ENCODE results near the gene NCOA3. TPM values are rescaled to one million over a fixed set of nuclear protein-coding genes. Genes with fewer than 3 reads are reported as not detected.
A peak's percentile ranks its signal among the peaks of the same experiment; 100 is the strongest.

NCOA3 gene
- total RNA-seq, 1 experiment from 2014 or later, result 25.9 TPM

- H3K4me2 ChIP-seq (ENCODE audit: low read length), result no peak overlapping the region
- DNase-seq (ENCODE audit: low read depth, low spot score) (no peak), ATAC-seq (no peak)
- H3K79me2 ChIP-seq (ENCODE audit: insufficient read depth, low read length), result peaks cover 20% of the 10 kb centered on the region
- H3K9me2 ChIP-seq (ENCODE audit: insufficient read depth), result no peaks in the 10 kb centered on the region
- no peak overlapping the region for H2AFZ ChIP-seq (ENCODE audit: low read depth, low read length, poor library complexity, severe bottlenecking)
- H3K4me3 ChIP-seq (replicated peaks in 1 of 2; ENCODE audit: low read depth in 1 of 2, low read length in 2 of 2), result no peak overlapping the region
- H3K4me1 ChIP-seq (ENCODE audit: control insufficient read depth in 1 of 2, insufficient read depth in 2 of 2, low read length in 2 of 2), result peaks cover 0 to 6% of the 10 kb centered on the region in 2 experiments; a peak in 2 of 4 replicates
- no peaks in the 10 kb centered on the region for H3K9me3 ChIP-seq (ENCODE audit: control insufficient read depth in 1 of 2, insufficient read depth in 1 of 2, low read depth in 1 of 2, low read length in 2 of 2)
- no peaks in the 10 kb centered on the region for H3K36me3 ChIP-seq (ENCODE audit: control insufficient read depth in 1 of 2, insufficient read depth in 2 of 2, low read length in 2 of 2)
- ChIA-PET POLR2A (no interaction called here), CTCF (interaction anchor here (1.1 to 1.7 kb wide), 3 partner anchors 11 to 87 kb away, joined by 3 to 8 read pairs (median 6); no protein-coding TSS in a partner anchor), RAD21 (ENCODE audit: low non-redundant PET in 1 of 2, low total read pairs in 2 of 2, uncharacterized antibody in 2 of 2, unreplicated experiment in 2 of 2) (no interaction called here)
- H4K20me1 ChIP-seq (ENCODE audit: insufficient read depth), result no peaks in the 10 kb centered on the region; the same call in 1 of the 2 replicates
- H3K9ac ChIP-seq (ENCODE audit: low read length), result no peak overlapping the region
- no peaks in the 10 kb centered on the region for H3K27me3 ChIP-seq (ENCODE audit: insufficient read depth, low read length)
- intact Hi-C loops (cut with micrococcal nuclease), result no loop called here
- BruUV-seq (replicated peaks), result no TSS peak
- H3K27ac ChIP-seq (ENCODE audit: low read depth, low read length), result no peak overlapping the region
- TF ChIP-seq SP1 (IDR thresholded peaks at IDR 0.05; ENCODE audit: low read depth), result no peak
- TF ChIP-seq ZBTB33 (IDR thresholded peaks at IDR 0.05; ENCODE audit: extremely low read depth, insufficient replicate concordance, low read length), result no peak
- TF ChIP-seq MAX (IDR thresholded peaks at IDR 0.05), result no peak
- TF ChIP-seq ZNF274 (IDR thresholded peaks at IDR 0.05; ENCODE audit: low read depth, low read length), result no peak
- no peak for TF ChIP-seq EGR1 (IDR thresholded peaks at IDR 0.05; ENCODE audit: low read depth)
These were observed 32.7 kb downstream of the NCOA3 start for GRCh38 chr20:47534405-47534804.

- H2AFZ ChIP-seq (ENCODE audit: low read depth, low read length, poor library complexity, severe bottlenecking), result no peak overlapping the region
- no peaks in the 10 kb centered on the region for H3K36me3 ChIP-seq (ENCODE audit: control insufficient read depth in 1 of 2, insufficient read depth in 2 of 2, low read length in 2 of 2)
- H3K9ac ChIP-seq (ENCODE audit: low read length), result no peak overlapping the region
- intact Hi-C loops (cut with micrococcal nuclease), result no loop called here
- RAD21 ChIA-PET (ENCODE audit: low non-redundant PET in 1 of 2, low total read pairs in 2 of 2, uncharacterized antibody in 2 of 2, unreplicated experiment in 2 of 2), result no interaction called here
- no peak overlapping the region for H3K27ac ChIP-seq (ENCODE audit: low read depth, low read length)
- POLR2A ChIA-PET, result interaction anchor here (0.7 to 1.2 kb wide), 2 partner anchors 22 to 36 kb away, joined by 3 to 4 read pairs; no protein-coding TSS in a partner anchor
- no peak overlapping the region for H3K4me3 ChIP-seq (replicated peaks in 1 of 2; ENCODE audit: low read depth in 1 of 2, low read length in 2 of 2)
- DNase-seq (ENCODE audit: low read depth, low spot score), result no peak
- BruUV-seq (replicated peaks), result no TSS peak
- no peaks in the 10 kb centered on the region for H3K27me3 ChIP-seq (ENCODE audit: insufficient read depth, low read length)
- H3K9me3 ChIP-seq (ENCODE audit: control insufficient read depth in 1 of 2, insufficient read depth in 1 of 2, low read depth in 1 of 2, low read length in 2 of 2), result no peaks in the 10 kb centered on the region
- TF ChIP-seq EZH2 (IDR thresholded peaks at IDR 0.05), result no peak
- no peak for TF ChIP-seq ATF3 (IDR thresholded peaks at IDR 0.05)
- no peak for TF ChIP-seq EGR1 (IDR thresholded peaks at IDR 0.05; ENCODE audit: low read depth)
- TF ChIP-seq FOSL1 (IDR thresholded peaks at IDR 0.05; ENCODE audit: low read depth), result no peak
- no peak for TF ChIP-seq CEBPB (IDR thresholded peaks at IDR 0.05; ENCODE audit: low read depth)
- TF ChIP-seq CTCF (IDR thresholded peaks at IDR 0.05 in 2 of 3, conservative IDR thresholded peaks at IDR 0.05 in 1 of 3; ENCODE audit: borderline replicate concordance in 1 of 3, insufficient read depth in 1 of 3, low read depth in 2 of 3, low read length in 2 of 3), result peak; percentile 11 to 71 (median 64); a peak in 5 of 6 replicates
- TF ChIP-seq CBX3 (IDR thresholded peaks at IDR 0.05; ENCODE audit: low read depth), result no peak
- no peak for TF ChIP-seq POLR2AphosphoS5 (IDR thresholded peaks at IDR 0.05; ENCODE audit: low read depth, low read length)
- TF ChIP-seq SP1 (IDR thresholded peaks at IDR 0.05; ENCODE audit: low read depth), result no peak
- TF ChIP-seq RAD21 (IDR thresholded peaks at IDR 0.05; ENCODE audit: low read depth), result peak; percentile 44
- no peak for TF ChIP-seq MAX (IDR thresholded peaks at IDR 0.05)
- H3K4me2 ChIP-seq (ENCODE audit: low read length), result no peak overlapping the region
- CTCF ChIA-PET, result interaction anchor here (1.1 to 1.7 kb wide), 4 partner anchors 10 to 86 kb away, joined by 3 to 8 read pairs (median 4); no protein-coding TSS in a partner anchor
- no peaks in the 10 kb centered on the region for H3K9me2 ChIP-seq (ENCODE audit: insufficient read depth)
- H4K20me1 ChIP-seq (ENCODE audit: insufficient read depth), result no peaks in the 10 kb centered on the region; the same call in 1 of the 2 replicates
- H3K79me2 ChIP-seq (ENCODE audit: insufficient read depth, low read length), result peaks cover 27% of the 10 kb centered on the region
- ATAC-seq, result peak; percentile 96
- H3K4me1 ChIP-seq (ENCODE audit: control insufficient read depth in 1 of 2, insufficient read depth in 2 of 2, low read length in 2 of 2), result peaks cover 6 to 12% of the 10 kb centered on the region in 2 experiments
These were observed 33.4 kb downstream of the NCOA3 start for GRCh38 chr20:47535088-47535487.

Data from HCT116 (cell line).